ENCODE results near the gene RPAP2.
"Not testable (repeated sequence)": the region's sequence is repeated elsewhere in the genome, so short reads cannot be mapped to it uniquely, and the experiment has no call there.

Gene RPAP2

GRCh38 chr1:92377991-92378390, 79.1 kb downstream of the RPAP2 start:
- FAIRE-seq: not testable (repeated sequence)

DNA sequence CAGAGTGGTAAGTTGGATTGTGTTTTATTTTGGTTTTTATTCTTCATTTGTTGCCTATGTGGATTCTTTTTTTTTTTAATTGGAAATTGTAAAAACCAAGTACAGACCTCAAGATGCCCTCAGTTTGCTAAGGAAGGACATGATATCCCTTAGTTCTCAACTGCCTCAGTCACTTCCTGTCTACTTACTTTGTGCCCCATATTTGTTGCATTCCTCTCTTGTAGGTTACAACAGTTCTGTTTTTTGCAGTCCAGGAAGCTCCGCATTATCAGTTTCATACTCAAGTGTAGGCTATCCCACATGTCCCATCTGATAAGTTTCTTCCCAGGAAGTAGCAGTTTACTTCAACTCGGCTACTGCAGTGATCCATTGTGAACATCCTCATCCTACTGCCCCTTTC, 82.0 kb downstream of the RPAP2 start:
- no peak for FAIRE-seq

DNA sequence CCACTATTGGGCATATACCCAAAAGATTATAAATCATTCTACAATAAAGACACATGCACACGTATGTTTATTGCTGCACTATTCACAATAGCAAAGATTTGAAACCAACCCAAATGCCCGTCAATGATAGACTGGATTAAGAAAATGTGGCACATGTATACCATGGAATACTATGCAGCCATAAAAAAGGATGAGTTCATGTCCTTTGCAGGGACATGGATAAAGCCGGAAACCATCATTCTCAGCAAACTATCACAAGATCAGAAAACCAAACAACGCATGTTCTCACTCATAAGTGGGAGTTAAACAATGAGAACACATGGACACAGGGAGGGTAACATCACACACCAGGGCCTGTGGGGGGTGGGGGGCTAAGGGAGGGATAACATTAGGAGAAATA, 95.1 kb downstream of the RPAP2 start:
- not testable (repeated sequence) for FAIRE-seq

GRCh38 chr1:92398519-92398918, 99.7 kb downstream of the RPAP2 start:
- FAIRE-seq: no peak

DNA sequence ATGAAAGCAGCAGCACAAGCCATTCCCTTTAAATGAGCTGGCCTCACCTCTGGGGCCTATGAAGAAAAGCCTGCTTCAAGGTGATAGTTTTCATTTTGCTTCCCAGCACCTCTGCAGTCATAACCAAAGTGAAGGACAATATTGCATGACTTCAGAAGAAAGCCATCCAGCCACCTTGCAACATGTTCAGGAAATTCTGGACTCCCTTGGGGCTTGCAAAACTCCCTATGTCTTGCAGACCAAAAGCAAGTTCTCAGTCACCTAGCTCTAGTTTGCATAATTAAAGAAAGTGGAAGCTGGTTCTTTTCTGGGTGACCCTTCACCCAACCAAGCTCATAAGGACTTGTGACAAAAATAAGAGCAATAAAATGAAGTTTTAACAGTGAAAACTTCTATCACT, 100.2 kb downstream of the RPAP2 start:
- FAIRE-seq: no peak

GRCh38 chr1:92404661-92405060, 105.8 kb downstream of the RPAP2 start:
- no peak for FAIRE-seq

DNA sequence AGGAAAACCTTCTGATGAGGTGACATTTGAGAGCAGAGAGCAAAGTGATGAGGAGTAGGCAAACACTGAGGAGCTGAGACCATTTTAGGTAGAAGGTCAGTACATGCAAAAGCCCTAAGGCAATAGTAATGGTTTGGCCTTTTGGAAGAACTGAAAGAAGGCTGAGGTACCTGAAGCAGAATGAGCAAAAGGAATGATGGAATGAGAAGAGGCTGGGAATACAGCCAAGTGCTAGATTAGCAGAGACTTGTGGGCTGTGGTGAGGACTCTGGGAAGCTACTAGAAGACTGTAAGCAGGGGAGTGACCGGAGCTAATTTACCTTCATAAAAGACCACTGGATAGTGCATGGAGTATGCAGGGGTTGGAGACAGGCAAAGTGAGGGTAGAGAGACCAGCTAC, 110.0 kb downstream of the RPAP2 start:
- FAIRE-seq: no peak

DNA sequence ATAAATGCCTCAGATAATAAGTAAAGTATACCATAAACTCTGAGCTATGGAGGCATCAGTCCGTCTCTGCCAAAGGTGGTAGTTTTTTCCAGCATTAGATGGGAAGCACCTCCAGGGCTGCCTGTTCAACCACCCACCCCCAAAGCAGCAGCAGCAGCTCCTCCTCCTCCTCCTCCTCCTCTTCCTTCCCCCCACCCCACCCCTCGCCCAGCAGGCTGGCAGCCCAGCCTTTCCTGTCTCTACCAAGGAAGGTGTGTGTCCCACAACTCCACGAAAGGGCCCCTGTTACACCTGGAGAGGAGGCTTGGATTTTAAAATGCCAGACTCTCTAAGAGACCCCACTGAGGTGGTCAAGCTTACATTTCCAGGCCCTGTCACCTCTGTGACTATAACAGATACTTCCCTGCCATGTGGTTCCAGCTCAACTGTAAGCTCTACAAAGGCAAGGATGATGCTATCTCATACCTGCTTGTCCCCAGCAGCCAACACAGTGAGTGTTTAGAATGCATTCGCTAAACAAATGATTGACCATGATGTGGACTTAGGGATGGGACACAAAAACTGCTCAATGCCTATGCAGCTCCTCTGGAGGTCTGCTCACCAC, 111.2 kb downstream of the RPAP2 start:
- no peak for FAIRE-seq

GRCh38 chr1:92410706-92411105, 111.8 kb downstream of the RPAP2 start:
- no peak for FAIRE-seq

- no peak for FAIRE-seq
These were observed 112.7 kb downstream of the RPAP2 start for GRCh38 chr1:92411511-92411910.

DNA sequence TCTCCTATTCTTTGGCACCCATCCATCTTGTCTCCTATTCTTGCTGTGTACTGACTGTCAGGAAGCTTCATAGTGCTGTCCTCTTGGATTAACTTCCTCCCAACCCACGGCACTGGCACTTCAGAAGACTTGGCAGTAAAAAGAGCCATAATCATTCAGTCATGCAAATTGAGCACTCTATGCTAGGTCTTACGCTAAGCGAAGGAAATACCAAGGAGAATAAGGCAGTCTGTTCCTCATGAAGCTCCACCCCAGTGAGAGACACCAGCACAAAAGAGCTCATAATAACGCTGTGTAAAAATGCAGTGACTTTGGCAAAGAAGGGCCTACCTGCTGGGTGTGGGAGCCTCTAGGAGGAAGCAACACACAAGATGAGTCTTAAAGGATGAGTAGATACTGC, 120.8 kb downstream of the RPAP2 start:
- no peak for FAIRE-seq

GRCh38 chr1:92424381-92424780, 125.5 kb downstream of the RPAP2 start:
- no peak for FAIRE-seq

GRCh38 chr1:92425617-92426016, 126.8 kb downstream of the RPAP2 start:
- FAIRE-seq: no peak

DNA sequence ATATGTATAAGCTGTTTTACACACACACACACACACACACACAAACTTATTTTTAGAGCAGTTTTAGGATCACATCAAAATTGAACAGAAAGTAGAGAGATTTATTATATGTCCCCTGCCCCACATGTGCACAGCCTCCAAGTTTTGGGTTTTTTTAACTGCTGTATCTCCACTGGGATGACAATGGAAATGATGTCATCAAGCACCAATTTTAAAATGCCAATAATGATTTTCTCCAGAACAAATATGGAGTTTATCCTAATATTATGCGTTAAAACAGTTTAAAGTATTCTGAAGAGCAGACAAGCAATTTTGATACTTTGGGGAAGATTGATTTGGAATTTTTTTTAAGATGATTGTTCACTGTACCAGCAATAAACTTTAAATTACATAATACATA, 131.2 kb downstream of the RPAP2 start:
- no peak for FAIRE-seq

DNA sequence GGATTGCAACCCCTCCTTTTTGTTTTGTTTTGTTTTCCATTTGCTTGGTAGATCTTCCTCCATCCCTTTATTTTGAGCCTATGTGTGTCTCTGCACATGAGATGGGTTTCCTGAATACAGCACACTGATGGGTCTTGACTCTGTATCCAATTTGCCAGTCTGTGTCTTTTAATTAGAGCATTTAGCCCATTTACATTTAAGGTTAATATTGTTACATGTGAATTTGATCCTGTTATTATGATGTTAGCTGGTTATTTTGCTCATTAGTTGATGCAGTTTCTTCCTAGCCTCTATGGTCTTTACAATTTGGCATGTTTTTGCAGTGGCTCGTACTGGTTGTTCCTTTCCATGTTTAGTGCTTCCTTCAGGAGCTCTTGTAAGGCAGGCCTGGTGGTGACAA, 135.7 kb downstream of the RPAP2 start:
- not testable (repeated sequence) for FAIRE-seq

- no peak for FAIRE-seq
These were observed 140.4 kb downstream of the RPAP2 start for GRCh38 chr1:92439291-92439690.

GRCh38 chr1:92441316-92441696, 142.4 kb downstream of the RPAP2 start:
- FAIRE-seq: no peak

GRCh38 chr1:92441697-92442342, 143.0 kb downstream of the RPAP2 start:
- FAIRE-seq: no peak

DNA sequence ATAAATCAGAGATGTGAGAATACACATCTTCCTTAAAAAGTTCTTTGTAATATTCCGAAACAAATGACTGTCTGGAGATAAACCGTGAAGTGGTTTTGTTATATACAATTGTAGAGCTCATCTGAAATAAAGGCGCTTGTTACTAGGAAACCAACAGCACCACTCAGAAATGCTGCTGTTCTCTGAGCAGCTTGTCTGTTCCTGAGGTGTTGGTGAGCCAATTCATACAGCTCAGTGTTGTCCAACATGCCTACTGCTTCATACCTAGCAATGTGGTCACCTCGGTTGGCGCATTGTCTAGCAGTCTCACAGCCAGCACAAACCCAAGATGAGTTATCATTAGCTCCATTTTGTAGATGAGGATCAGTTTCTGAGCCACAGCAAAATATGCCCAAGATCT, 143.5 kb downstream of the RPAP2 start:
- FAIRE-seq: no peak

DNA sequence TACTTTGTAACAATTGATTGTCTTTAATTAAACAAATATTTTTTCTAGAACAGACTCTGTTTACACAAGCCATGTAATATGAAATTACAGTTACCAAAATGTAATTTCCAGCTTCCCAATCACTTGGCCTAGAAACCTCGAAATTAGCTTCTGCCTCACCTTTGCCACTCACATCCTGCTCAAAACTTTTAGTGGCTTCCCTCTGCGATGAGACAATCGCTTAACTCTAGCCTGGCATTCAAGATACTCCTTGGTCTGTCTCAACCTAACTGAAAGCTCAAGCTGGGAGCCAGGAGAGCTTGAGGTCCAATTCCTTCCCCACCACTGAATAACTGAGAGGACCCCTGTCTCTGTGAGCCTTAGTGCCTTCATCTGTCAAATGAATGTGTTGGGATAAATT, 145.0 kb downstream of the RPAP2 start:
- no peak for FAIRE-seq

- no peak for FAIRE-seq
These were observed 145.5 kb downstream of the RPAP2 start for GRCh38 chr1:92444351-92444750.

- FAIRE-seq: no peak
These were observed 147.0 kb downstream of the RPAP2 start for GRCh38 chr1:92445865-92446264.

DNA sequence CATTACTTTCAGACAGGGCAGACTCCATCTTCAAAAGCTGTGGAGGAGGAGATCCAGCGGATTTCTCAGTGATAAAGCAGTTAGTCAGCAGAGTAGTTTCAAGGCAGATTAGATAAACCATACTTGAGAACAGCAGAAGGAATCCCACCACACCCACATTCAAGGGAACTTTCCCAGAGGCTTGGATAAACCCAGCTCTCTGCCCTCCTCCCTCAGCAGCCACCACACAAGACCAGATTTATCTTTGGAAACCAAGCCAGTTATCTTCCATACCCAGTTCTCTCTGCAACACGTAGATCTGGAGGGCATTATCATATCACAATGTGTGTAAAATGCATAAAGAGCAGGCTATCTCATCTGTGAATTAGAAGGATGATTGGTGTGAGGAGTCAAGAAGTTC, 147.7 kb downstream of the RPAP2 start:
- no peak for FAIRE-seq

DNA sequence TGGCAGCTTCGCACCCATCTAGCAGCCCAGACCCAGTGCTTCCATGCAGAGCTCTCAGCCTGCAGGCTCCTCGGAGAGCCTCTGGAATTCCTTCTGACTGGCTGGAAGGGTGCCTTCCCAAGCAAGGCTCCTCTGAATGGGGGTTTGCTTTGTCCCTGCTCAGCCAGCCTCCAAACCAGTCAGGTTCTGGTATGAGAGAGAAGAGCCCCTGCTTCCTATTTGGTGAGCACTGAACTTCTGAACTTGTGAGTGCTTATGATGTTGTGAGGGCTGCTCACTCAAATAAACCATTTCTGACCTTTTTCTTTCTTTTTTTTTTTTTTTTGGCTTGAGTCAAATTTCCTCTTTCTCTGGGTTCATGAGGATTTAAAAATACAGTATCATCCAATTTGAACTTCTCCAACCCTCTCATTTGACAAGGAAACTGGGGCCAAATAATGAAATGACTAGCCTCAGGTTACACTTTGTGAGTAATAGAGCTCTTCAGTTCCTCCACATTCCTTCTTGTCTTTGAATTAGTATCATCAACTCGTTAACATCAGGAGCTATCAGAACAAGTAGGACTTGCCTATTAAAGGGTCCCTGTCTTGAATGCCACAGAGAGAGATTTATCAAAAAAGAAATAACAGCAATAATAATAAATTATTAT, 148.3 kb downstream of the RPAP2 start:
- no peak for FAIRE-seq

- FAIRE-seq: no peak
These were observed 149.1 kb downstream of the RPAP2 start for GRCh38 chr1:92447976-92448375.
